HFFc6 (cell line): ENCODE measurements around the gene NUFIP1. TPM values are rescaled to one million over a fixed set of nuclear protein-coding genes. Genes with fewer than 3 reads are reported as not detected.

ENCODE experiments used
- DNase-seq: peaks from one replicate; pipeline ENCODE4 v3.0.0-alpha.2; 2018
- H3K27ac Mint-ChIP-seq: 2 replicates; pipeline ENCODE4 v1.8.0; 2020; ENCODE audit warnings: mild to moderate bottlenecking, mixed read lengths
- H3K27me3 Mint-ChIP-seq: 2 replicates; pipeline ENCODE4 v1.8.0; 2021; ENCODE audit warnings: mild to moderate bottlenecking, moderate library complexity, mixed read lengths; ENCODE audit not compliant: insufficient read depth
- H3K36me3 Mint-ChIP-seq: 2 replicates; pipeline ENCODE4 v1.8.0; 2021; ENCODE audit warnings: low read depth, mixed read lengths
- H3K4me1 Mint-ChIP-seq: 2 replicates; pipeline ENCODE4 v1.8.0; 2020; ENCODE audit warnings: low read depth, mixed read lengths
- H3K4me3 Mint-ChIP-seq: 2 replicates; pipeline ENCODE4 v1.8.0; 2020; ENCODE audit warnings: mild to moderate bottlenecking, moderate library complexity, mixed read lengths
- H3K9me3 Mint-ChIP-seq: 2 replicates; pipeline ENCODE4 v1.8.0; 2020; ENCODE audit warnings: mild to moderate bottlenecking, mixed read lengths
- total RNA-seq, 6 experiments: library from RNA; stranded (reverse); fragmentation: NEBNext Ultra II Directional; extraction: Animal tissue kit (Norgen Biotek cat#: 25700); gene quantifications; 2 replicates in 1 of 6; 3 replicates in 5 of 6; pipeline ENCODE4 v1.2.3, GENCODE V29; 2021
- TF ChIP-seq, protein P1 (sequence below): fragments of 200-600 bp; sonication (generic); IDR thresholded peaks from 2 replicates; pipeline ENCODE4 v1.5.0; 2021; ENCODE audit warnings: antibody characterized with exemption, mild to moderate bottlenecking

The NUFIP1 gene
- total RNA-seq, 6 experiments from 2014 or later: 5.7 to 8.4 (median 7.3) TPM

DNA sequence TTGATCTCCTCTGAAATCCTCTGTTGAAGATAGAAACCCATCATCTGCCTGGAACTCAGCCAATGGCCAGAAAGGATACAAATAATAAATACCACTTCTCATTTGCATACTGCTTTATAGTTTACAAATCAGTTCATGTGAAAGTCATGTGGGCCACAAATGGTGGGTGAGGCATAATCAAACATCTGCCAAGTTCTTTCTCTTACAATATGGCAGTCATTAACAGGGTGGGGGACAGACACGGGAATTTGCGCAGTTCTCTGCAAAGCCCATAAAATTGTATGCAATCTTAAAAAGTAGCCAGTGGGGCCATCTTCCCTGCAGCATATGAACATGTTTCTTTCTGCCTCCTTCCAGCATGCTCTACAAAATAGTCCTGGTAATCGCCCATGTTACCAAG, 59.6 kb downstream of the NUFIP1 start:
- Mint-ChIP-seq H3K4me3 (no peak overlapping the region), H3K4me1 (peaks cover 55% of the 10 kb centered on the region), H3K9me3 (no peaks in the 10 kb centered on the region), H3K27me3 (peaks cover 2% of the 10 kb centered on the region; the same call in 1 of the 2 replicates), H3K27ac (no peak overlapping the region), H3K36me3 (no peaks in the 10 kb centered on the region)
- TF ChIP-seq, protein P1, sequence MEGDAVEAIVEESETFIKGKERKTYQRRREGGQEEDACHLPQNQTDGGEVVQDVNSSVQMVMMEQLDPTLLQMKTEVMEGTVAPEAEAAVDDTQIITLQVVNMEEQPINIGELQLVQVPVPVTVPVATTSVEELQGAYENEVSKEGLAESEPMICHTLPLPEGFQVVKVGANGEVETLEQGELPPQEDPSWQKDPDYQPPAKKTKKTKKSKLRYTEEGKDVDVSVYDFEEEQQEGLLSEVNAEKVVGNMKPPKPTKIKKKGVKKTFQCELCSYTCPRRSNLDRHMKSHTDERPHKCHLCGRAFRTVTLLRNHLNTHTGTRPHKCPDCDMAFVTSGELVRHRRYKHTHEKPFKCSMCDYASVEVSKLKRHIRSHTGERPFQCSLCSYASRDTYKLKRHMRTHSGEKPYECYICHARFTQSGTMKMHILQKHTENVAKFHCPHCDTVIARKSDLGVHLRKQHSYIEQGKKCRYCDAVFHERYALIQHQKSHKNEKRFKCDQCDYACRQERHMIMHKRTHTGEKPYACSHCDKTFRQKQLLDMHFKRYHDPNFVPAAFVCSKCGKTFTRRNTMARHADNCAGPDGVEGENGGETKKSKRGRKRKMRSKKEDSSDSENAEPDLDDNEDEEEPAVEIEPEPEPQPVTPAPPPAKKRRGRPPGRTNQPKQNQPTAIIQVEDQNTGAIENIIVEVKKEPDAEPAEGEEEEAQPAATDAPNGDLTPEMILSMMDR: no peak
- DNase-seq: no peak

DNA sequence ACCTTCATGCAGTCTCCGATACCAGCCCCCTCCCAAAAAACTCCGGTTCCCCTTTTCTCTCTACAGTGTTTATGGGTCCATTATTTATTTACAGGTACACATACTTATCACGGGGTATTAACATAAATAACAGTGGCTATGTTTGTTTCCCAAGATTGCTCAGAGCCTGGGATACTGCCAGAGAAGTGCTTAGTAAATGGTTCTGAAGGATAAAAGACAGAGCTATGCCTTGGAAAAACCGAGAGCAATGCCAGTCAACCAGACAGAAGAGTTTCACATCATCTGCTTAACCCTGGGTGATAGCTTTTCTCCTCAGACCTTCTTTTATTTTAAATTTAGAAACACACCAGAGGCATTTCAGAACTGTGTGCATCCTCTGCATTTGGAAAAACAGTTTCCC, 61.3 kb downstream of the NUFIP1 start:
- TF ChIP-seq, protein P1: no peak
- H3K36me3 Mint-ChIP-seq: no peaks in the 10 kb centered on the region
- H3K9me3 Mint-ChIP-seq: no peaks in the 10 kb centered on the region
- H3K4me3 Mint-ChIP-seq: no peak overlapping the region
- no peak overlapping the region for H3K27ac Mint-ChIP-seq
- H3K27me3 Mint-ChIP-seq: peaks cover 4% of the 10 kb centered on the region; the same call in 1 of the 2 replicates
- H3K4me1 Mint-ChIP-seq: peaks cover 51% of the 10 kb centered on the region
- no peak for DNase-seq

DNA sequence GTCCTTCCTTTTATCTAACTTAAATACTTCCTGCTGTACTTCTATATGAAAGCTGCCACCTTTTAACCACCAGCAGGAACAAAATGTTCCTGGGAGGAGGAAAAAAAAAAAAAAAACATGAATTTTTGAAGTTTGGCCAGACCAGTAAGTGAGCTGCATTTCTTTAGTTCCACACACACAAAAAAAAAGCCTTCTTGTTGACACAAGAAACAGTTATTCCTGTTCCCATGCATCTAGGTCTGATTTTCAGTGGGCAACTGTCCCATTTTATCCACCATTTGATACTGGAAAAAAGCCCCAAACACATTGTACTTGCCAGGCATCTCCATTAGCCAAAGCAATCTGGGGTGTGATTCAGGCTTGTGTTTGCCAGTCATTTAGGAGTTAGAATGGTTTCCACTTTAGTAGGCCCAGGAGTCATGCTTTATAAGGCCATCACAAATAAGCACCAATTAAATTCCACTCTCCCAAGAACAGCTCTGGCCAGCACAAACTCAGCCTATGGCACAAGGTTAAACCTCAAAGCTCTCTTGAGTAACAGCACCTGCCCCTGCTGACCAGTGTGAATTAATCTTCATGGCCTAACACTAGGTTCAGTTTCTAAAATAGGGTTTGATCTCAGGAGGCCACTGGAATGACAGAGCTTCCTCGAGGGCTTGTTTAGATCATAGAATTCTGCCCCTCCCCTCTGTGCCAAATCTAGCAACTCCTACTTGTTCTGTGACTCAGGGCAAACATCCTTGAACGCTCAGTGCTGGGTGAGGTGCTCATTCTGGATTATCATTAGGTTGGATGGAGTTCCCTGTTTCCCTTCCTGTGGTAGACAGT, 67.1 kb downstream of the NUFIP1 start:
- H3K4me1 Mint-ChIP-seq: peaks cover 36% of the 10 kb centered on the region
- peak overlapping the region; percentile 51 for H3K4me3 Mint-ChIP-seq
- peak; percentile 96 for DNase-seq
- no peaks in the 10 kb centered on the region for H3K36me3 Mint-ChIP-seq
- peaks cover 4% of the 10 kb centered on the region for H3K27me3 Mint-ChIP-seq
- H3K9me3 Mint-ChIP-seq: no peaks in the 10 kb centered on the region
- H3K27ac Mint-ChIP-seq: peak overlapping the region; percentile 93
- TF ChIP-seq, protein P1: peak; percentile 25; the same call in 1 of the 2 replicates

DNA sequence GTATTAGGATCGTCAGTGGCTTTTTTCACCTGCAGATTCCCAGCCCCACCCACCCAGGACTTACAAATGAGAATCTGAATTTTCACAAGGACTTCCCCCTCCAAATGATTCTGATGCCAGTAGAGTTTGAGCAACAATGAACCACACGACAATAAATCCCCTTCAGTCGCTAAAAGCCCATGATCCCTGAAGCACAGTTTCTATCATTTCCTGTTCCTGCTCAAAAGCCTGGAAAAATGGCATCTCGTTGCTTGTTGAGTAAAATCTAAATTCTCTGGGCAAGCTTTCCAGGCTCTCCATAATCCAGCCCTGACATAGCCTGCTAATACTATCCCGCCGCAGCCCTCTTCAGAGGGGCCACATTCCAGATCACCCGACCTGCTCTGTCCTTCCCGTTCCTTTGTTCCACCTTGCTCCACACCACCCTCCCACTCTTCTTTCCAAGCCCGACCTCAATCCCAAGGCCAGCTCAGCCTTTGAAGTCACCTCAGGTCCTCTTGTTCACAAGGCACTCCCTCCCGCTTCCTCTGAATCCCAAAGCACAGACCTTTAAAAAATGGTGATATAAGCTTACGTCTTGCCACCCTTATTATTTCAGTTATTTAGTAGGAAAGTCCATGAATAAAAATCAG, 67.9 kb downstream of the NUFIP1 start:
- Mint-ChIP-seq H3K9me3 (no peaks in the 10 kb centered on the region), H3K4me3 (peak overlapping the region; percentile 51), H3K27ac (peak overlapping the region; percentile 93), H3K27me3 (peaks cover 4% of the 10 kb centered on the region), H3K4me1 (peaks cover 36% of the 10 kb centered on the region), H3K36me3 (no peaks in the 10 kb centered on the region)
- TF ChIP-seq, protein P1: no peak
- no peak for DNase-seq

DNA sequence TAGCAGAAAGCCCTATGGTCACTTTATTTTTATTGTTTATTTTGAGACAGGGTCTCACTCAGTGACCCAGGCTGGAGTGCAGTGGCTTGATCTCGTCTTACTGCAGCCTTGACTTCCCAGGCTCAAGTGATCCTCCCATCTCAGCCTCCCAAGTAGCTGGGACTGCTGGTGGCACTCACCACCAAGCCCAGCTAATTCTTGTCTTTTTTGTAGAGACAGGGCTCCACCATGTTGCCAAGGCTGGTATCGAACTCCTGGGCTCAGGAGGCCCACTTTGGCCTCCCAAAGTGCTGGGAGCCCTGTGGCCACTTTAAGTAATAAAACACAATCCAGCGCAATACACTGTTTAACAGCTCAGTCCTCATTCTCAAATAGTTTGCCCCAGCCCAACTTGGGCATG, 69.3 kb downstream of the NUFIP1 start:
- H3K27ac Mint-ChIP-seq: peak overlapping the region; percentile 45
- H3K4me3 Mint-ChIP-seq: no peak overlapping the region
- H3K4me1 Mint-ChIP-seq: peaks cover 36% of the 10 kb centered on the region
- H3K27me3 Mint-ChIP-seq: peaks cover 4% of the 10 kb centered on the region
- no peak for DNase-seq
- H3K36me3 Mint-ChIP-seq: no peaks in the 10 kb centered on the region
- TF ChIP-seq, protein P1: no peak
- no peaks in the 10 kb centered on the region for H3K9me3 Mint-ChIP-seq
